HEK293 (cell line): ENCODE measurements around the gene SORL1.

Experiments
- CTCF ChIP-seq: fragments of 450-650 bp; formaldehyde crosslinking; IDR thresholded peaks from 2 replicates; pipeline ENCODE4 v1.5.1; 2016; ENCODE audit warnings: missing biosample characterization, missing genetic modification characterization
- GFI1B ChIP-seq: fragments of 450-650 bp; formaldehyde crosslinking; IDR thresholded peaks from 2 replicates; pipeline ENCODE4 v1.5.1; 2016; ENCODE audit warnings: missing biosample characterization, missing genetic modification characterization
- HOXD13 ChIP-seq: sonication (generic); formaldehyde crosslinking; IDR thresholded peaks from 2 replicates; pipeline ENCODE4 v1.8.0; 2022; ENCODE audit warnings: missing genetic modification reagents, borderline replicate concordance
- MEIS1 ChIP-seq: sonication (generic); formaldehyde crosslinking; IDR thresholded peaks from 2 replicates; pipeline ENCODE4 v1.8.1; 2022; ENCODE audit warnings: missing genetic modification reagents, mild to moderate bottlenecking, borderline replicate concordance
- PBX3 ChIP-seq: sonication (generic); formaldehyde crosslinking; IDR thresholded peaks from 2 replicates; pipeline ENCODE4 v1.8.1; 2022; ENCODE audit warnings: mild to moderate bottlenecking, moderate library complexity, missing genetic modification reagents
- ZNF184 ChIP-seq: fragments of 450-650 bp; IDR thresholded peaks from 2 replicates; pipeline ENCODE4 v1.5.1; 2018; ENCODE audit warnings: missing biosample characterization, mild to moderate bottlenecking, missing genetic modification characterization
- ZNF488 ChIP-seq: fragments of 450-650 bp; formaldehyde crosslinking; IDR thresholded peaks from 2 replicates; pipeline ENCODE4 v1.5.1; 2016; ENCODE audit warnings: missing biosample characterization, missing genetic modification characterization
- ZNF530 ChIP-seq: fragments of 450-650 bp; formaldehyde crosslinking; IDR thresholded peaks from 2 replicates; pipeline ENCODE4 v1.5.1; 2016; ENCODE audit warnings: low read depth, missing biosample characterization, missing genetic modification characterization
- ZNF558 ChIP-seq: fragments of 450-650 bp; formaldehyde crosslinking; IDR thresholded peaks from 2 replicates; pipeline ENCODE4 v1.5.1; 2016; ENCODE audit warnings: missing biosample characterization, missing genetic modification characterization
- ZNF704 ChIP-seq: fragments of 450-650 bp; formaldehyde crosslinking; IDR thresholded peaks from 2 replicates; pipeline ENCODE4 v1.5.1; 2016; ENCODE audit warnings: missing biosample characterization, missing genetic modification characterization
- TF ChIP-seq, protein P1 (sequence below): fragments of 450-650 bp; formaldehyde crosslinking; IDR thresholded peaks from 2 replicates; pipeline ENCODE4 v1.5.1; 2016; ENCODE audit warnings: missing biosample characterization, missing genetic modification characterization
- TF ChIP-seq, protein P2 (sequence below): fragments of 450-650 bp; formaldehyde crosslinking; IDR thresholded peaks from 2 replicates; pipeline ENCODE4 v1.5.1; 2017; ENCODE audit warnings: missing biosample characterization, missing genetic modification characterization
- TF ChIP-seq, protein P3 (sequence below): fragments of 450-650 bp; formaldehyde crosslinking; IDR thresholded peaks from 2 replicates; pipeline ENCODE4; 2016; ENCODE audit warnings: missing biosample characterization, missing genetic modification characterization
- TF ChIP-seq, protein P4 (sequence below): fragments of 450-650 bp; formaldehyde crosslinking; IDR thresholded peaks from 2 replicates; pipeline ENCODE4 v1.5.1; 2017; ENCODE audit warnings: missing biosample characterization, missing genetic modification characterization

GRCh38 chr11:121415856-121416255 is 36.3 kb upstream of the SORL1 start:
- TF ChIP-seq CTCF (tag by site-specific recombination): no peak
- no peak for TF ChIP-seq GFI1B (tag by site-specific recombination)
- no peak for TF ChIP-seq ZNF530 (tag by site-specific recombination)
- TF ChIP-seq ZNF704 (tag by site-specific recombination): no peak
- no peak for TF ChIP-seq ZNF184
- TF ChIP-seq HOXD13 (CRISPR knock-in tag): no peak
- TF ChIP-seq, protein P1, sequence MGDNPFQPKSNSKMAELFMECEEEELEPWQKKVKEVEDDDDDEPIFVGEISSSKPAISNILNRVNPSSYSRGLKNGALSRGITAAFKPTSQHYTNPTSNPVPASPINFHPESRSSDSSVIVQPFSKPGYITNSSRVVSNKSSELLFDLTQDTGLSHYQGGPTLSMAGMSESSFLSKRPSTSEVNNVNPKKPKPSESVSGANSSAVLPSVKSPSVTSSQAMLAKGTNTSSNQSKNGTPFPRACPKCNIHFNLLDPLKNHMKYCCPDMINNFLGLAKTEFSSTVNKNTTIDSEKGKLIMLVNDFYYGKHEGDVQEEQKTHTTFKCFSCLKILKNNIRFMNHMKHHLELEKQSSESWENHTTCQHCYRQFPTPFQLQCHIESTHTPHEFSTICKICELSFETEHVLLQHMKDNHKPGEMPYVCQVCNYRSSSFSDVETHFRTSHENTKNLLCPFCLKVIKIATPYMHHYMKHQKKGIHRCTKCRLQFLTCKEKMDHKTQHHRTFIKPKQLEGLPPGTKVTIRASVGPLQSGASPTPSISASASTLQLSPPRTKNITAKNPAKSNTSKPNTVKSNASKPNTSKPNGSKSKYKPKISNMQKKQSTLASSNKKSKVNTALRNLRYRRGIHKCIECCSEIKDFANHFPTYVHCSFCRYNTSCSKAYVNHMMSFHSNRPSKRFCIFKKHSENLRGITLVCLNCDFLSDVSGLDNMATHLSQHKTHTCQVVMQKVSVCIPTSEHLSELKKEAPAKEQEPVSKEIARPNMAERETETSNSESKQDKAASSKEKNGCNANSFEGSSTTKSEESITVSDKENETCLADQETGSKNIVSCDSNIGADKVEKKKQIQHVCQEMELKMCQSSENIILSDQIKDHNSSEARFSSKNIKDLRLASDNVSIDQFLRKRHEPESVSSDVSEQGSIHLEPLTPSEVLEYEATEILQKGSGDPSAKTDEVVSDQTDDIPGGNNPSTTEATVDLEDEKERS (tag by site-specific recombination): no peak
- TF ChIP-seq, protein P2, sequence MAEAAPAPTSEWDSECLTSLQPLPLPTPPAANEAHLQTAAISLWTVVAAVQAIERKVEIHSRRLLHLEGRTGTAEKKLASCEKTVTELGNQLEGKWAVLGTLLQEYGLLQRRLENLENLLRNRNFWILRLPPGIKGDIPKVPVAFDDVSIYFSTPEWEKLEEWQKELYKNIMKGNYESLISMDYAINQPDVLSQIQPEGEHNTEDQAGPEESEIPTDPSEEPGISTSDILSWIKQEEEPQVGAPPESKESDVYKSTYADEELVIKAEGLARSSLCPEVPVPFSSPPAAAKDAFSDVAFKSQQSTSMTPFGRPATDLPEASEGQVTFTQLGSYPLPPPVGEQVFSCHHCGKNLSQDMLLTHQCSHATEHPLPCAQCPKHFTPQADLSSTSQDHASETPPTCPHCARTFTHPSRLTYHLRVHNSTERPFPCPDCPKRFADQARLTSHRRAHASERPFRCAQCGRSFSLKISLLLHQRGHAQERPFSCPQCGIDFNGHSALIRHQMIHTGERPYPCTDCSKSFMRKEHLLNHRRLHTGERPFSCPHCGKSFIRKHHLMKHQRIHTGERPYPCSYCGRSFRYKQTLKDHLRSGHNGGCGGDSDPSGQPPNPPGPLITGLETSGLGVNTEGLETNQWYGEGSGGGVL (tag by site-specific recombination): no peak
- TF ChIP-seq ZNF488 (tag by site-specific recombination): no peak
- TF ChIP-seq MEIS1 (CRISPR knock-in tag): no peak
- TF ChIP-seq, protein P3, sequence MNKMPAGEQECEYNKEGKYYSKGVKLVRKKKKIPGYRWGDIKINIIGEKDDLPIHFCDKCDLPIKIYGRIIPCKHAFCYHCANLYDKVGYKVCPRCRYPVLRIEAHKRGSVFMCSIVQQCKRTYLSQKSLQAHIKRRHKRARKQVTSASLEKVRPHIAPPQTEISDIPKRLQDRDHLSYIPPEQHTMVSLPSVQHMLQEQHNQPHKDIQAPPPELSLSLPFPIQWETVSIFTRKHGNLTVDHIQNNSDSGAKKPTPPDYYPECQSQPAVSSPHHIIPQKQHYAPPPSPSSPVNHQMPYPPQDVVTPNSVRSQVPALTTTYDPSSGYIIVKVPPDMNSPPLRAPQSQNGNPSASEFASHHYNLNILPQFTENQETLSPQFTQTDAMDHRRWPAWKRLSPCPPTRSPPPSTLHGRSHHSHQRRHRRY (tag by site-specific recombination): no peak
- TF ChIP-seq, protein P4, sequence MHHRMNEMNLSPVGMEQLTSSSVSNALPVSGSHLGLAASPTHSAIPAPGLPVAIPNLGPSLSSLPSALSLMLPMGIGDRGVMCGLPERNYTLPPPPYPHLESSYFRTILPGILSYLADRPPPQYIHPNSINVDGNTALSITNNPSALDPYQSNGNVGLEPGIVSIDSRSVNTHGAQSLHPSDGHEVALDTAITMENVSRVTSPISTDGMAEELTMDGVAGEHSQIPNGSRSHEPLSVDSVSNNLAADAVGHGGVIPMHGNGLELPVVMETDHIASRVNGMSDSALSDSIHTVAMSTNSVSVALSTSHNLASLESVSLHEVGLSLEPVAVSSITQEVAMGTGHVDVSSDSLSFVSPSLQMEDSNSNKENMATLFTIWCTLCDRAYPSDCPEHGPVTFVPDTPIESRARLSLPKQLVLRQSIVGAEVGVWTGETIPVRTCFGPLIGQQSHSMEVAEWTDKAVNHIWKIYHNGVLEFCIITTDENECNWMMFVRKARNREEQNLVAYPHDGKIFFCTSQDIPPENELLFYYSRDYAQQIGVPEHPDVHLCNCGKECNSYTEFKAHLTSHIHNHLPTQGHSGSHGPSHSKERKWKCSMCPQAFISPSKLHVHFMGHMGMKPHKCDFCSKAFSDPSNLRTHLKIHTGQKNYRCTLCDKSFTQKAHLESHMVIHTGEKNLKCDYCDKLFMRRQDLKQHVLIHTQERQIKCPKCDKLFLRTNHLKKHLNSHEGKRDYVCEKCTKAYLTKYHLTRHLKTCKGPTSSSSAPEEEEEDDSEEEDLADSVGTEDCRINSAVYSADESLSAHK (tag by site-specific recombination): no peak
- no peak for TF ChIP-seq ZNF558
- TF ChIP-seq PBX3: no peak
